Ishikawa (cell line): ENCODE data around the gene GRK3.

ENCODE experiments used
- CEBPB ChIP-seq: IDR thresholded peaks from 2 replicates; pipeline ENCODE4 v1.6.1; 2012
- CREB1 ChIP-seq: IDR thresholded peaks from 2 replicates; pipeline ENCODE4 v1.6.1; 2012; ENCODE audit warnings: low read depth
- EP300 ChIP-seq: IDR thresholded peaks from 2 replicates; pipeline ENCODE4 v1.6.1; 2012; ENCODE audit warnings: borderline replicate concordance
- FOXM1 ChIP-seq: IDR thresholded peaks from 2 replicates; pipeline ENCODE4 v1.6.1; 2012; ENCODE audit warnings: low read depth, borderline replicate concordance
- RAD21 ChIP-seq: IDR thresholded peaks from 2 replicates; pipeline ENCODE4 v1.6.1; 2012; ENCODE audit warnings: low read depth
- TAF1 ChIP-seq: IDR thresholded peaks from 2 replicates; pipeline ENCODE4 v1.6.1; 2012; ENCODE audit warnings: low read depth, mild to moderate bottlenecking
- TCF12 ChIP-seq: IDR thresholded peaks from 2 replicates; pipeline ENCODE4 v1.6.1; 2012; ENCODE audit warnings: low read depth
- TEAD4 ChIP-seq: IDR thresholded peaks from 2 replicates; pipeline ENCODE4 v1.6.1; 2012
- YY1 ChIP-seq: IDR thresholded peaks from 2 replicates; pipeline ENCODE4 v1.6.1; 2012; ENCODE audit warnings: low read depth
- TF ChIP-seq, protein P1 (sequence below): IDR thresholded peaks from 2 replicates; pipeline ENCODE4 v1.6.1; 2012; ENCODE audit warnings: low read depth, mild to moderate bottlenecking
- TF ChIP-seq, protein P2 (sequence below): IDR thresholded peaks from 2 replicates; pipeline ENCODE4 v1.6.1; 2012
- TF ChIP-seq, protein P3 (sequence below): IDR thresholded peaks from 2 replicates; pipeline ENCODE4 v1.6.1; 2012

DNA sequence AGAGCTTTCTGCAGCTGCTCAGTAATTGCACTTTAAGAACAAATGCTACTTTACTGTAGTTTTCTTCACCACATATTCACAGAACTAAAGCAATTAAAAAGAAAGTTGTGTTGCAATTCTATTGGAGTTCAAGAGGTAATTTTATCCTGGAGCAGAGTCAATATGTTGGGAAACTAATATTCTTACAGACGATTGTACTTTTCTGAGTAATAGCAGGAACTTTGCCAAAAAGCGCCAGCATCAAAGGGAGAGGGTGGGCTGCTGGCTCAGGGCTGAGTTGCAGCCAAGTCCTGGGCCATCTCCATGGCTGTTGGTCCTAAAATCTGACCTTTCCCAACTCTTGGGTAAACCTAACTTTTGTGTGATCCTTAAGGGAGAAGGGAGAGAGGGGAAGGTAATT is 104.0 kb downstream of the GRK3 start:
- TF ChIP-seq, protein P1, sequence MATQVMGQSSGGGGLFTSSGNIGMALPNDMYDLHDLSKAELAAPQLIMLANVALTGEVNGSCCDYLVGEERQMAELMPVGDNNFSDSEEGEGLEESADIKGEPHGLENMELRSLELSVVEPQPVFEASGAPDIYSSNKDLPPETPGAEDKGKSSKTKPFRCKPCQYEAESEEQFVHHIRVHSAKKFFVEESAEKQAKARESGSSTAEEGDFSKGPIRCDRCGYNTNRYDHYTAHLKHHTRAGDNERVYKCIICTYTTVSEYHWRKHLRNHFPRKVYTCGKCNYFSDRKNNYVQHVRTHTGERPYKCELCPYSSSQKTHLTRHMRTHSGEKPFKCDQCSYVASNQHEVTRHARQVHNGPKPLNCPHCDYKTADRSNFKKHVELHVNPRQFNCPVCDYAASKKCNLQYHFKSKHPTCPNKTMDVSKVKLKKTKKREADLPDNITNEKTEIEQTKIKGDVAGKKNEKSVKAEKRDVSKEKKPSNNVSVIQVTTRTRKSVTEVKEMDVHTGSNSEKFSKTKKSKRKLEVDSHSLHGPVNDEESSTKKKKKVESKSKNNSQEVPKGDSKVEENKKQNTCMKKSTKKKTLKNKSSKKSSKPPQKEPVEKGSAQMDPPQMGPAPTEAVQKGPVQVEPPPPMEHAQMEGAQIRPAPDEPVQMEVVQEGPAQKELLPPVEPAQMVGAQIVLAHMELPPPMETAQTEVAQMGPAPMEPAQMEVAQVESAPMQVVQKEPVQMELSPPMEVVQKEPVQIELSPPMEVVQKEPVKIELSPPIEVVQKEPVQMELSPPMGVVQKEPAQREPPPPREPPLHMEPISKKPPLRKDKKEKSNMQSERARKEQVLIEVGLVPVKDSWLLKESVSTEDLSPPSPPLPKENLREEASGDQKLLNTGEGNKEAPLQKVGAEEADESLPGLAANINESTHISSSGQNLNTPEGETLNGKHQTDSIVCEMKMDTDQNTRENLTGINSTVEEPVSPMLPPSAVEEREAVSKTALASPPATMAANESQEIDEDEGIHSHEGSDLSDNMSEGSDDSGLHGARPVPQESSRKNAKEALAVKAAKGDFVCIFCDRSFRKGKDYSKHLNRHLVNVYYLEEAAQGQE, result no peak
- TF ChIP-seq, protein P2, sequence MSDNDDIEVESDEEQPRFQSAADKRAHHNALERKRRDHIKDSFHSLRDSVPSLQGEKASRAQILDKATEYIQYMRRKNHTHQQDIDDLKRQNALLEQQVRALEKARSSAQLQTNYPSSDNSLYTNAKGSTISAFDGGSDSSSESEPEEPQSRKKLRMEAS, result no peak
- TF ChIP-seq TAF1 (no peak), TCF12 (no peak), TEAD4 (no peak), CREB1 (no peak), YY1 (no peak), CEBPB (no peak), FOXM1 (no peak), RAD21 (no peak), EP300 (no peak)
- TF ChIP-seq, protein P3, sequence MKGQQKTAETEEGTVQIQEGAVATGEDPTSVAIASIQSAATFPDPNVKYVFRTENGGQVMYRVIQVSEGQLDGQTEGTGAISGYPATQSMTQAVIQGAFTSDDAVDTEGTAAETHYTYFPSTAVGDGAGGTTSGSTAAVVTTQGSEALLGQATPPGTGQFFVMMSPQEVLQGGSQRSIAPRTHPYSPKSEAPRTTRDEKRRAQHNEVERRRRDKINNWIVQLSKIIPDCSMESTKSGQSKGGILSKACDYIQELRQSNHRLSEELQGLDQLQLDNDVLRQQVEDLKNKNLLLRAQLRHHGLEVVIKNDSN, result no peak
